Fibroblast of skin of right quadriceps (primary cell): ENCODE data around the gene SPEG.

ENCODE experiments used
- DNase-seq: peaks from one replicate; pipeline ENCODE4 v3.0.0-alpha.2; 2013

The SPEG gene

DNA sequence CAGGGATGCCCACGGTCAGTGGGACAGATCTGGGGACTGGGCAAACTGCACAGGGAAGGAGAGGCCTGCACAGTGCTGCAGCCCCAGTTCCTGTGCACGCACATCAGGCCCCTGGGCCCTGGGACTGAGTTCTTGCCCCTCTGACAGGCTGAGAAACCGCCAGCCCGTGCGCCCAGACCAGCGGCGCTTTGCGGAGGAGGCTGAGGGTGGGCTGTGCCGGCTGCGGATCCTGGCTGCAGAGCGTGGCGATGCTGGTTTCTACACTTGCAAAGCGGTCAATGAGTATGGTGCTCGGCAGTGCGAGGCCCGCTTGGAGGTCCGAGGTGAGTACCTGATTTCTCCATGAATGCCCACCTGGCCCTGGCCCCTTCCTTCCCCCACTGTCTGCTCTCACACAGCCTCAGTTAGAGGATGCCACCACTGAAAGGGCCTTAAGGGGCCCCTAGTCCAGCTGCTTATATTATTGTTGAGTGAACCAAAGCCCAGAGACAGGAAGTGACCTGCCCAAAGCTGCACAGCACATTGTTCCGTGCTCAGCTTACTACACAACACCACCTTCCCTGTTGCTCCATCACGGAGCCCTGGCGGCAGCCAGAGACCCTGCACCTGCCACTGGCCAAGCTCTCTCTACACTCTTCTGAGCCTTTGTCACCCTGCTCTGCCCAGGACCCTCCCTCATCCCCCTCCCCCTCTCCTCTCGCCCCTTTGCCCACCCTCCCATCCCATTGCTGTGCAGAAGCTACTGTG, 29.8 kb downstream of the SPEG start:
- DNase-seq = no peak

DNA sequence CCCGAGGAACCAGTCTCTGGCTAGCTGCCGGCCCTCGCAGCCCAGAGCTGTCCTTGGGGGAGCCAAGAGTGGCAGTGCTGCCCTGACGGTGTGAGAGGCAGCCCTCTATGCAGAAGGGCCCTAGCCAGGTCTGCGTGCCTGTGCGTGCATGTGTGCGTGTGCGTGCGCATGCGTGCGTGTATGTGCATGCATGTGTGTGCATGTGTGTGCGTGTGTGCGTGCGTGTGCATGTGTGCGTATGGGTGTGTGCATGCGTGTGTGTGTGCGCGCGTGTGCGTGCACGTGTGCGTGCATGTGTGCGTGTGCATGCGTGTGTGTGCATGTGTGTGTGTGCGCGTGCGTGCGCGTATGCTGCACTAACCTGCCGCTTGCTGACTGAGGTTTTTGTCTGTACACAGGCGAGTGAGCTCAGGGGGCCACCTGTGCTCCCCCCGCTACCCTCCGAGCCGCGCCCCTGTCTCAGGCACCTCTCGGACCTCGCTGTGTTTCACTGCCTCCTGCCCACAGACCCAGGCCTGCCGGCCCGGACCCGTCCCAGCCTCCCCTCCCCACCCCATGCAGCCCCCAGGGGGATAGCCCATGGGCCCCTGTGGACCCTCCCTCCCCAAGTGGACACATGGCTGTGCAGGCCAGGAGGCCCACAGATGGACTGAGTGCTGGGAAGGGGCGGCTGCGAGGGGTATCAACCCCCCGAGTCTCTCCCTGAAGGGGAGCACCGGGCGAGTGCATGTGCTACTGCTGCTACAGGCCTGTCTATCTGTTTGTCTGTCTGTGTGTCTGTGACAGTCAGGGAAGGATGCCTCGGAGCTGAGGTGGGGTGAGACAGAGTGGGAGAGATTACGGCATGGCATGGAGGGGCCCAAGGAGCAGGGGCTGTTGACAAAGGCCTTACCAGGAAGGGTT, 31.3 kb downstream of the SPEG start:
- no peak for DNase-seq

DNA sequence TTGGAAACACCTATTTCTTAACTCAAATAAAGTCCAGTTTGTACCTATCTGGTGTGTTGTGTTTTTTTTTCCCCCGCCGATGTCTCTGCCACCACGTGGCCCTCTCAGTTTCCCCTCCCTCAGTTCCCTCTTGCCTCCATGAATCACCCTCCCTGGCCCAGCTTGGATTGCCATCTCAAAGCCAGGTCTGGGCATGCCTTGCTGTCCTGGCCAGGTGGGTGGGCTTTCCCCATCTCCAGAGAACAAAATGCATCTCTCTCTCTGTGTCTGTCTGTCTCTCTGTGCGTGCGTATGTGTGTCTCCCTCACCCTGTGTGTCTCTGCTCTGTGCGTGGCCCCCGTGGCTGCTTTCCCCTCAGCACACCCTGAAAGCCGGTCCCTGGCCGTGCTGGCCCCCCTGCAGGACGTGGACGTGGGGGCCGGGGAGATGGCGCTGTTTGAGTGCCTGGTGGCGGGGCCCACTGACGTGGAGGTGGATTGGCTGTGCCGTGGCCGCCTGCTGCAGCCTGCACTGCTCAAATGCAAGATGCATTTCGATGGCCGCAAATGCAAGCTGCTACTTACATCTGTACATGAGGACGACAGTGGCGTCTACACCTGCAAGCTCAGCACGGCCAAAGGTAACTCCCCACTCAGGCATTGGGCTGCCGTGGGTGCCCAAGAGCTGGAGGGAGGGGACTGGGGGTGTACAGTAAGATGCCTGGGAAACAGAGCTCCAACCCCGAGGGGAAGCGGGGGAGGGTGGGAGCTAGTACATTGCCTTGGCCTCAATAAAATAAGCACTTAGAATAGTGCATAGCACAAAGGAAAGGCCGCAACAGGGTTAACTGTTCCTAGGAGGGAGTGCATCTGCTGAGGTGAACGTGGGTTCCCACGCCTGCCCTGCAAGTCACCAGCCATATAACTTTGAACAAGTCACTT, 32.4 kb downstream of the SPEG start:
- no peak for DNase-seq

DNA sequence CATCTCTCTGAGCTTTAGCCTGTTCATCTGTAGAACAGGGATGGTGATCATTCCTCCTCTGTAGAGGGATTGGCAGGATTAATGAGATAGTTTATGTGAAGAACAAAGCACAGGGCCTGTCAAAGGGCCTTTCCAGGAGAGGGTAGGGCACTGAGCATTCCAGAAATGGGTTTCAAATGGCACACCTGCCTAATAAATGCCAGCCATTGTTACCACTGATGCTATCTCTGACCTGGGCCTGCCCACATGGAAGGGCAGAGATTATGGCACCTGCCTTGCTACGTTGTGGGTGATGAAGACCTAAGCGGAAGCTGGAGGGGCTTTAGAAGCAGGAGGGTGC, 33.1 kb downstream of the SPEG start:
- no peak for DNase-seq

DNA sequence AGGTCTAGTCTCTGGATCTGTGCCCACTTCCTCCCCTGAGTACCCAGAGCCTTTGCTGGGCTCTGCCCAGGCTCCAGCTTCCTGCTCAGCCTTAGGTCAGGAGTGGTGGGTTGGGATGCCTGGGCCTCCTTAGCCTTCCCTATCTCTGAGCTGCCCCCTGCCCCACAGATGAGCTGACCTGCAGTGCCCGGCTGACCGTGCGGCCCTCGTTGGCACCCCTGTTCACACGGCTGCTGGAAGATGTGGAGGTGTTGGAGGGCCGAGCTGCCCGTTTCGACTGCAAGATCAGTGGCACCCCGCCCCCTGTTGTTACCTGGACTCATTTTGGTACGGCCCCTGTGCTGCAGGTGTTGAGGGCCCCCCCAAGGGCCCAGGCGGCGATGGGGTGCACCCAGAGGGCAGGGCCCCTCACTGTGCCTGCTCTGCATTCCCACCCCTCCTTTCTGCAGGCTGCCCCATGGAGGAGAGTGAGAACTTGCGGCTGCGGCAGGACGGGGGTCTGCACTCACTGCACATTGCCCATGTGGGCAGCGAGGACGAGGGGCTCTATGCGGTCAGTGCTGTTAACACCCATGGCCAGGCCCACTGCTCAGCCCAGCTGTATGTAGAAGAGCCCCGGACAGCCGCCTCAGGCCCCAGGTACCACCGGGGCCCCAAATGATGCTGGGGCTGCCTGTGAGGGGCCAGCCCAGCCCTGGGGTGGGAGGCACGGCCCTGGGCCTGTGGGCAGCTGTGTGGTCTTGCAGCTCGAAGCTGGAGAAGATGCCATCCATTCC, 34.0 kb downstream of the SPEG start:
- no peak for DNase-seq

DNA sequence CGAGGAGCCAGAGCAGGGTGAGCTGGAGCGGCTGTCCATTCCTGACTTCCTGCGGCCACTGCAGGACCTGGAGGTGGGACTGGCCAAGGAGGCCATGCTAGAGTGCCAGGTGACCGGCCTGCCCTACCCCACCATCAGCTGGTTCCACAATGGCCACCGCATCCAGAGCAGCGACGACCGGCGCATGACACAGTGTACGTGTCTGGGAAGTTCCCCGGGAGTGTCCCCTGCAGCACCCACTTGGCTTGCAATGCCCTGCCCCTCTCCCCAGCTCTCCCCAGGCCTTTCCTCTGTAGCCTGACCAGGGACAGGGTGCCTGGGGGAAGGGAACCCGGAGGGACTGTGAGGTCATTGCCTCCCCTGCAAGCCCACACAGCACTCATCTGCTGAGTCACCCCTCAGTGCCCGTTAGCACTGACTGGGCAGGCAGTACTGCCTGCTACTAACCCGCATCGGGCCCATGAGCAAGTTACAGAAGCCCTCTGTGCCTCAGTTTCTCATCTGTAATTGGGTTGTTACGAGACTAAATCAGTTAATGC, 34.6 kb downstream of the SPEG start:
- peak; percentile 54 for DNase-seq

DNA sequence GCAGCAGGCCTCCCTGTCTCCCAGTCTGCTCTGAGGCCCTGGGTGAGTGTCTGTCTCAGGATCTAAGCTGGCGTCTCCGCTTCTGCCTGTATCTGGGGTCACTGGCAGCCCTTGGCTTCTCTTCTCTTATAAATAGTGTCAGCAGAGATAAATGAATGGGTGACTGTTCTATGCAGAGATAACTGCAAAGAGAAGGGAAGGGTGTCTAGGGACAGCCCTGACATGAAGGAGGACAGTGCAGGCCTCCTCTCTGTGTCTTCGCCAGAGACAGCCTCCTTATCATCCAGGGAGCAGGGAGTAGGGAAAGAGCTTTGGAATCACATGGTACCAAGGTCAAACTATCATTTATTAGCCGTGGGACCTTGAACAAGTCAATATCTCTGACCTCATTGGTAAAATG, 35.8 kb downstream of the SPEG start:
- DNase-seq = no peak

DNA sequence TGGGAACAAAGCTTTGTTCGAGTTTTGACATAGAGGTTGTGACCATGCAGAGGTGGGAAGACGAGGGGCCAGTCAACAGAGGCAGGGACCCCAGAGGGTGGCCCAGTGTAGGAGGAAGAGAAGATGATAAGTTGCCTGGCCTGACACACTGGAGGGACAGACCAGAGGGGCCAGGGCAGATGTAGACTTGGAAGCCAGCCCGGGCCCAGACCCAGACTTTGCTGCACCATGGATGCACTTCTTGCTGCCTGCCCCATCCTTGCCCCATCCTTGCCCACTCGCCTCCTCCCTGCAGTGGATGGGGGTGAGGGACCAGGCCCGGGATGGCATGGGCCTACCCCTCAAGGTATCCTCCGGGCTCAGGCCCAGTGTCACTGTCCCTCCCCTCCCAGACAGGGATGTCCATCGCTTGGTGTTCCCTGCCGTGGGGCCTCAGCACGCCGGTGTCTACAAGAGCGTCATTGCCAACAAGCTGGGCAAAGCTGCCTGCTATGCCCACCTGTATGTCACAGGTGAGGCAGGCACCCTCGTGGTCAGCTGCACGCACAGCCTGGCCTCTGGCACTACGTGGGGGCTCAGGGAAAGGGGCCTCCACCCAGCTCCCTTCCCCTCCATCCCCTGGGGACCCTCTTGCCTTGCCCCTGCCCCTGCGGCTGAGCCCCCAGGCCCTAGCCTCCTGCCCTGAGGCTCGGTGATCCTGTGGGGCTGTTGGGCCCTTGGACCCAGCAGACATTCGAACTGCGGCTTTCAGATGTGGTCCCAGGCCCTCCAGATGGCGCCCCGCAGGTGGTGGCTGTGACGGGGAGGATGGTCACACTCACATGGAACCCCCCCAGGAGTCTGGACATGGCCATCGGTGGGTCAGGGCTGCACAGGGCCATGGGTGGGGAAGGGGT, 37.1 kb downstream of the SPEG start:
- DNase-seq = no peak

DNA sequence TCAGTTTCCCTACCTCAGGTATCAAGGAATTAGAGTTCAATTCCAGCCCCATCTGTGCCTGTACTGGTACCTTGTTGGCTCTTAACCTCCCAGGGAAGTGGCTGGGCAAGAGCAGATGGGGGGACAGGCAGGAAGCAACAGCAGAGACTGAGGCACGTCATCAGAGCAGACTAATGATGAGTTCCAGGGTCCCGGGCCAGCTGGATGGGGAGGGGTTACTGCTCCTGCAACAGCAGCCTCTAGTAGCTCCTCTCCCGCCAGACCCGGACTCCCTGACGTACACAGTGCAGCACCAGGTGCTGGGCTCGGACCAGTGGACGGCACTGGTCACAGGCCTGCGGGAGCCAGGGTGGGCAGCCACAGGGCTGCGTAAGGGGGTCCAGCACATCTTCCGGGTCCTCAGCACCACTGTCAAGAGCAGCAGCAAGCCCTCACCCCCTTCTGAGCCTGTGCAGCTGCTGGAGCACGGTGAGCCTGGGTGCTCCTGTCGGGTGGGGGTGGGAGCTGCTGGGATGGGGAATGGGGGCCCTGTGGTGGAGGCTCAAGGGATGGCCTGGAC, 38.1 kb downstream of the SPEG start:
- no peak for DNase-seq

DNA sequence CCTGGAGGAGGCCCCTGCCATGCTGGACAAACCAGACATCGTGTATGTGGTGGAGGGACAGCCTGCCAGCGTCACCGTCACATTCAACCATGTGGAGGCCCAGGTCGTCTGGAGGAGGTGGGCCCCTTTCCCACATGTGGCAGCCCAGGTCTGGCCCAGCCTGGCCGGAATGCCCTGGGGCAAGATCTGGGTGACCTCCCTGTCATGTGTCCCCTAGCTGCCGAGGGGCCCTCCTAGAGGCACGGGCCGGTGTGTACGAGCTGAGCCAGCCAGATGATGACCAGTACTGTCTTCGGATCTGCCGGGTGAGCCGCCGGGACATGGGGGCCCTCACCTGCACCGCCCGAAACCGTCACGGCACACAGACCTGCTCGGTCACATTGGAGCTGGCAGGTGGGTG, 38.9 kb downstream of the SPEG start:
- DNase-seq = no peak

DNA sequence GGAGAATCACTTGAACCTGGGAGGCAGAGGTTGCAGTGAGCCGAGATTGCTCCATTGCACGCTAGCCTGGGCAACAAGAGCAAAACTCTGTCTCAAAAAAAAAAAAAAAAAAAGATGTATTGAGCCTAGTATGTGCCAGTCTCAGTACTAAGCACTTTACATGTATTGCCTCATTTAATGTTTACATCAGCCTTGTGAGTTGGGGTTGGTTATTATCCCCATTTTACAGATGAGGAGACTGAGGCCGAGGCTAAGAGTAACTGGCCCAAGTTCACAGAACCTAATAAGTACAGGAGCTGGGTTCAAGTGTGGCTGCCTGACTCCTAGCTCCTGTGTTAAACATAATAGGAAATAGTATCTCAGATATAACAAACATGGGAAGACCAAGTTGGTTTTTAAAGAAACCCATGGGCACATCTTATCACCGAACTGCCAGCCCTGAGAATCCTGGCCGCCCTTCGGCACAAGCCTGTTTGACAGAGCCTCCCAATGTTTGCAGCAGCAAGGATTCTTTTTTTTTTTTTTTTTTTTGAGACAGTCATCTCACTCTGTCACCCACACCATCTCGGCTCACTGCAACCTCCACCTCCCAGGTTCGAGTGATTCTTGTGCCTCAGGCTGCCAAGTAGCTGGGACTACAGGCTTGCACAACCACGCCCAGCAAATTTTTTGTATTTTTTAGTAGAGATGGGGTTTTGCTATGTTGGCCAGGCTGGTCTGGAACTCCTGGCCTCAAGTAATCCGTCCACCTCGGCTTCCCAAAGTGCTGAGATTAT, 39.8 kb downstream of the SPEG start:
- no peak for DNase-seq

DNA sequence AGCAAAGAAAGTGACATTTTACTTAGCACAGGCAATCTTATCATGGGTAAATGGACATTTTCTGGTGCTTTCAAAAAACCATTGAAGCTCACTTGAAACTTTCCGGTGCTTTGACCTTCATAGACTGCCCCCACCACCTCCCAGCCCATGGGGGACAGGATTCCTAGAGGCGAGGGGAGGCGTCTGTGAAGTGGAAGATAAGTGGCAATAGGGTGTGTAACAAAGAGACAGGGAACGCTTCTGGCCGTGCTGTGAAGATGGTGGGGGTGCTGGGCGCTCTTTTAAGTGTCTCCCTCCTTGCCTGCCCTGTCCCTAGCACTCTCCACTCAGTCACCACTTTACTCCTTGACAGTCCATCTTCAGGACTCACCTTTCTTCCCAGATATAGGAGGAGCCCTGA, 40.6 kb downstream of the SPEG start:
- DNase-seq = no peak

DNA sequence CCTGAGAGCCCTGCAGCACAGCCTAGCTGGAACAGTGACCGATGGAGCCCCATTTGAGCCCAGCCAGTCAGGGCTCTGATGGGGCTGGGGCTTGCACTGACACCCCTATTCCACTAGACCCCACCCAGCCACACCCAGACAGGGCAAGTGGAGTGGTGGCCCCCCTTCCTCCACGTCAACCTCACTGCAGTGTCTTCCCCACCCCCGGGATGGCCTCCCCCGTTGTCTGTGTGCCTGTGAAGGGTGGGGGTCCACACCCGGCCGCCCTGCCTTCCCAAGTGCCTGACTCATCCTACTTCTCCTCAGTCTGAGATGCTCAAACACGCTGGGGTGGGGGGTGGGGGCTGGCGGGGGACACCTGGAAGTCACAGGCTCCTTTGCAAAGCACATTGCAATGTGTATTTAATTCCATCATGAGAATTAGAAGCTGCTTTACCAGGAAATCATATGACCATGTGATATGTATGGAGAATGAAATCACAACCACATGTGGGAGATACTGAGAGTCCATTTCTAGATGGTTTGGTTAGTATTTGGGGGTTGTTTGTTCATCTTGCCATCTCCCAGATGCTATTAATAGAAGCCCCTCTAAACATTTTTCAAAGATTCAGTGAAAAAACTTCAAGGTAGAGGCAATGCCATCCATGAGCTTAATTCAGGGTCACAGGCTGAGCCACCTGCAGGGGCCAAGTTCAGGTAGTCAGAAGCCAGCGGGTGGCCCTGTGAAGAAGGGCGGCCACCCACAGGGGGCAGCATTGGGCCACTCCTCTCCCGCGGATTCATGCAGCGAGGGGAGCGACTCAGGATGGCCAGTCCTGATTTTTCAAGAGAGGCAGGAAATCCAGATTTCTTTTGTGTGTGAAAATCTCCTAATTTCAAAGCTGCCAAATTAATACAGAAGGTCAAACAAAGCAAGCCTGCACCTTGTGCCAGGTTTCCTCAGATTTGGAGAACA, 41.3 kb downstream of the SPEG start:
- peak; percentile 82 for DNase-seq

DNA sequence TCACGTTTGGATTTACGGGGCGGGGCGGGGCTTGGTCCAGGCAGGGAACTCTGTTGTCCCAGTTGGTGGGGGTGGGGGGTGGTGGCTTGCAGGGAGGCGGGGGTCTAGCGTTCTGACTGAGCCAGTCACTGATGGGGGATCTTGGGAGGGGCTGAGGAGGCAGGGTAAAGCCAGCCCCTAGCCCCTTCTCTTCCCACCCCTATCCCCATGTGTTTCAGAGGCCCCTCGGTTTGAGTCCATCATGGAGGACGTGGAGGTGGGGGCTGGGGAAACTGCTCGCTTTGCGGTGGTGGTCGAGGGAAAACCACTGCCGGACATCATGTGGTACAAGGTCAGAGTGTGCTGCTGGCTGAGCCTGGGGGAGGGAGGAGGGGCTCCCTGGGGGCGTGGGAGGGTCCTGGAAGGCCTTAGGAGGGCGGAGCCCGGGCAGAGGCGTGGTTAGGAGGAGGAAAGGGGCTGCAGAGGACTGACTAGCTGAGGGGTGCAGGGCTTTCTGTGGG, 42.1 kb downstream of the SPEG start:
- no peak for DNase-seq

DNA sequence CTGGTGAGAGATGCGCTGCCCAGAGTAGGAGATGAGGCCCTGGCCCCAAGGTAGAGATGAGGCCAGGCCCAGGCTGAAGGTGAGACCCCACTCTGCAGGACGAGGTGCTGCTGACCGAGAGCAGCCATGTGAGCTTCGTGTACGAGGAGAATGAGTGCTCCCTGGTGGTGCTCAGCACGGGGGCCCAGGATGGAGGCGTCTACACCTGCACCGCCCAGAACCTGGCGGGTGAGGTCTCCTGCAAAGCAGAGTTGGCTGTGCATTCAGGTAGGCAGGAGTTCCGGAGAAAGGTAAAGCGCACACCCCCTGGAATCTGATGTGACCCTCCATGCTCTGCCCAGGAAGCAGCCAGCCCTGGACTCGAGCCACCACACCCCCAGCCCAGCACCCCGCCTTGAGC, 42.5 kb downstream of the SPEG start:
- no peak for DNase-seq

DNA sequence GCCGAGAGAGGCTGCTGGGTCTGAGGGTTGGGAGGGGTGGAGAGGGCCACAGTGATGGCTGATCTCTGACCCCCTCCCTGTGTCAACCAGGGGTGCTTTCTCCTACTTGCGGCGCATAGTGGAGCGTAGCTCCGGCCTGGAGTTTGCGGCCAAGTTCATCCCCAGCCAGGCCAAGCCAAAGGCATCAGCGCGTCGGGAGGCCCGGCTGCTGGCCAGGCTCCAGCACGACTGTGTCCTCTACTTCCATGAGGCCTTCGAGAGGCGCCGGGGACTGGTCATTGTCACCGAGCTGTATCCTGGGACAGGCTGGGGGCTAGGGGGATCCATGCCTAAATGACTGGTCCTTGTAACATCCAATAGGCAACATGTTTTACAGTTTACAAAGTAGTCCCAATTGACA, 43.2 kb downstream of the SPEG start:
- DNase-seq = no peak

DNA sequence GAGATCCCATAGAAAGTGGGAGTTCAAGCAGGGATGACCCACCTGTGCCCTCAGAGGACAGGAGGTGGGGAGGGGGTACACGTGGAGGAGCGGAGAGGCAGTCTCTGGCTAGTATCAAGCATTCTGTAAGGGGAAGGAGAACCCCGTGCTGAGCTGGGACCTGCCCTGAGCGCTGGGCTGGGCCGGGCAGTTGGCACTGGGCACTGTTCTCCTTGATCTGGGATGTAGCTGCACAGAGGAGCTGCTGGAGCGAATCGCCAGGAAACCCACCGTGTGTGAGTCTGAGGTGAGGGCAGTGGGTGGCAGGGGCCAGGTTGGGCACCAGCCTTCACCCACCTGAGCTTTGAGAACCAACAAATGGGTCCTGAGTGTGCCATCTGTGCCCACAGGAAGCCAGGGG, 44.3 kb downstream of the SPEG start:
- no peak for DNase-seq

DNA sequence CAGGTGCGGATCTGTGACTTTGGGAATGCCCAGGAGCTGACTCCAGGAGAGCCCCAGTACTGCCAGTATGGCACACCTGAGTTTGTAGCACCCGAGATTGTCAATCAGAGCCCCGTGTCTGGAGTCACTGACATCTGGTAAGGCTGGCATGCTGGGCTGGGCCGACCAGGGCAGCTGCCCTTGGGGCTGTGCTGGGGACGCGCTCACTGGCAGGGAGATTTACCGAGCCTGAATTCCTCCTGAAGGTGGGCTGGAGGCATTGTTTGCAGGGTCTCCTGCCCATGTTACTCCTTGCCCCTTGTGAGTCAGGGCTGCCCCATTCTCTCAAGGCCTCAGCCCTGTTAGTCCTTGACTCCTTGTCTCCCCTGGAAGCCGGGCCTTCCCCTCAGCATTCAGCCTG, 45.4 kb downstream of the SPEG start:
- DNase-seq = no peak
